ENCODE measurements around the gene PER1.
"Not testable (repeated sequence)": the region's sequence is repeated elsewhere in the genome, so short reads cannot be mapped to it uniquely, and the experiment has no call there.

The PER1 gene

GRCh38 chr17:8121681-8122421 lies 30.4 kb downstream of the PER1 start:
- peak; percentile 65 for DNase-seq (ENCODE audit: low spot score)

GRCh38 chr17:8121407-8121680 lies 30.9 kb downstream of the PER1 start:
- no peak for DNase-seq (ENCODE audit: low spot score)

- DNase-seq (ENCODE audit: low spot score), result peak; percentile 73
These were observed 31.4 kb downstream of the PER1 start for GRCh38 chr17:8120520-8121406.

- DNase-seq (ENCODE audit: low spot score), result peak; percentile 67
These were observed 32.4 kb downstream of the PER1 start for GRCh38 chr17:8119581-8120519.

GRCh38 chr17:8118769-8119580 lies 33.2 kb downstream of the PER1 start:
- peak; percentile 89 for DNase-seq (ENCODE audit: low spot score)

- DNase-seq (ENCODE audit: low spot score), result peak; percentile 84
These were observed 34.0 kb downstream of the PER1 start, which contains the start of gene ALOXE3 for GRCh38 chr17:8117980-8118768. ALOXE3 (minus strand) TSS chr17:8118514; CDS start chr17:8117990, 524 bp downstream.

- no peak for DNase-seq (ENCODE audit: low spot score)
These were observed 34.7 kb downstream of the PER1 start for GRCh38 chr17:8117367-8117979.

- DNase-seq (ENCODE audit: low spot score), result no peak
These were observed 35.4 kb downstream of the PER1 start for GRCh38 chr17:8116776-8117175.

- no peak for DNase-seq (ENCODE audit: low spot score)
These were observed 41.3 kb downstream of the PER1 start for GRCh38 chr17:8110907-8111306.

- no peak for DNase-seq (ENCODE audit: low spot score)
These were observed 41.8 kb downstream of the PER1 start for GRCh38 chr17:8110456-8110804.

GRCh38 chr17:8109661-8110455 lies 42.3 kb downstream of the PER1 start:
- DNase-seq (ENCODE audit: low spot score), result peak; percentile 47

GRCh38 chr17:8108972-8109660 lies 43.1 kb downstream of the PER1 start:
- DNase-seq (ENCODE audit: low spot score), result no peak

GRCh38 chr17:8106980-8107379 lies 45.2 kb downstream of the PER1 start:
- not testable (repeated sequence) for DNase-seq (ENCODE audit: low spot score)

- DNase-seq (ENCODE audit: low spot score), result no peak
These were observed 46.2 kb downstream of the PER1 start for GRCh38 chr17:8105957-8106398.

- DNase-seq (ENCODE audit: low spot score), result no peak
These were observed 47.3 kb downstream of the PER1 start for GRCh38 chr17:8104911-8105310.

- DNase-seq (ENCODE audit: low spot score), result no peak
These were observed 48.7 kb downstream of the PER1 start for GRCh38 chr17:8103549-8103948.

GRCh38 chr17:8101721-8102120 lies 50.5 kb downstream of the PER1 start:
- DNase-seq (ENCODE audit: low spot score), result no peak

GRCh38 chr17:8100763-8101162 lies 51.4 kb downstream of the PER1 start:
- DNase-seq (ENCODE audit: low spot score), result no peak

- DNase-seq (ENCODE audit: low spot score), result no peak
These were observed 52.1 kb downstream of the PER1 start for GRCh38 chr17:8100111-8100510.
